Lower lobe of right lung (tissue), 2 donors: ENCODE measurements around the gene PLEKHA6. TPM values are rescaled to one million over a fixed set of nuclear protein-coding genes. Genes with fewer than 3 reads are reported as not detected.

Source experiments
- ATAC-seq, 2 donors: fragments of 200-7000 bp; cut with Tn5 transposase; one replicate each; pipeline ENCODE4 v1.9.1; 2020 to 2022; ENCODE audit warnings: mild to moderate bottlenecking in 2 of 2, moderate library complexity in 2 of 2
- DNase-seq: peaks from one replicate; pipeline ENCODE4 v3.0.0-alpha.2; 2020
- H3K27ac ChIP-seq: fragments of 200-600 bp; one replicate; pipeline ENCODE4 v1.8.0; 2022
- H3K27me3 ChIP-seq: fragments of 200-600 bp; one replicate; pipeline ENCODE4 v1.8.0; 2022; ENCODE audit warnings: low read depth
- H3K36me3 ChIP-seq: fragments of 200-600 bp; one replicate; pipeline ENCODE4 v1.8.0; 2022; ENCODE audit warnings: mild to moderate bottlenecking
- H3K4me1 ChIP-seq: fragments of 200-600 bp; one replicate; pipeline ENCODE4 v1.8.0; 2022
- H3K4me3 ChIP-seq: fragments of 200-600 bp; one replicate; pipeline ENCODE4 v1.8.0; 2022; ENCODE audit warnings: mild to moderate bottlenecking
- H3K9me3 ChIP-seq: fragments of 200-600 bp; one replicate; pipeline ENCODE4 v1.8.0; 2022
- CTCF ChIP-seq: fragments of 200-600 bp; IDR thresholded peaks from one replicate; pipeline ENCODE4 v1.8.0; 2022; ENCODE audit warnings: antibody characterized with exemption, mild to moderate bottlenecking
- intact Hi-C: fragments of 100-400 bp; cut with DNase I; formaldehyde crosslinking; loops from one replicate; pipeline ENCODE4 v1.11.0; 2022
- total RNA-seq: library from RNA; stranded (reverse); fragmentation: NEBNext Ultra II Directional; extraction: Animal tissue kit (Norgen Biotek cat#: 25700); gene quantifications from one replicate; pipeline ENCODE4 v1.2.1, GENCODE V29; 2021
- donor health status: DM: no; HTN: yes; CAD: no; lungs with severe emphysema.

The PLEKHA6 gene
- total RNA-seq, 1 donor from 2014 or later: 7.6 TPM

GRCh38 chr1:204263254-204263910, 96.3 kb downstream of the PLEKHA6 start:
- ATAC-seq (no peak), DNase-seq (no peak)
- no peaks in the 10 kb centered on the region for H3K27me3 ChIP-seq
- no peak overlapping the region for H3K4me3 ChIP-seq
- no peak for TF ChIP-seq CTCF
- H3K27ac ChIP-seq: no peak overlapping the region
- H3K9me3 ChIP-seq: no peaks in the 10 kb centered on the region
- peaks cover 5% of the 10 kb centered on the region for H3K4me1 ChIP-seq
- intact Hi-C loops: no loop called here
- H3K36me3 ChIP-seq: no peaks in the 10 kb centered on the region

- ATAC-seq: no peak
- Histone ChIP-seq H3K27ac (no peak overlapping the region), H3K36me3 (no peaks in the 10 kb centered on the region), H3K27me3 (no peaks in the 10 kb centered on the region), H3K4me3 (no peak overlapping the region), H3K4me1 (peaks cover 5% of the 10 kb centered on the region), H3K9me3 (no peaks in the 10 kb centered on the region)
- intact Hi-C loops: no loop called here
- DNase-seq: no peak
- no peak for TF ChIP-seq CTCF
Observed at GRCh38 chr1:204262506-204263253, 97.0 kb downstream of the PLEKHA6 start.

- no peaks in the 10 kb centered on the region for H3K36me3 ChIP-seq
- intact Hi-C loops: no loop called here
- no peak overlapping the region for H3K27ac ChIP-seq
- no peaks in the 10 kb centered on the region for H3K9me3 ChIP-seq
- no peak for TF ChIP-seq CTCF
- ATAC-seq: no peak
- no peak overlapping the region for H3K4me3 ChIP-seq
- H3K27me3 ChIP-seq: no peaks in the 10 kb centered on the region
- no peak for DNase-seq
- H3K4me1 ChIP-seq: peaks cover 5% of the 10 kb centered on the region
Observed at GRCh38 chr1:204261746-204262505, 97.8 kb downstream of the PLEKHA6 start.

GRCh38 chr1:204261266-204261665, 98.5 kb downstream of the PLEKHA6 start:
- no peak for ATAC-seq
- Histone ChIP-seq H3K27ac (no peak overlapping the region), H3K27me3 (no peaks in the 10 kb centered on the region), H3K9me3 (no peaks in the 10 kb centered on the region), H3K4me1 (peaks cover 4% of the 10 kb centered on the region), H3K36me3 (no peaks in the 10 kb centered on the region), H3K4me3 (no peak overlapping the region)
- intact Hi-C loops: no loop called here
- no peak for TF ChIP-seq CTCF
- DNase-seq: no peak

- H3K9me3 ChIP-seq: no peaks in the 10 kb centered on the region
- intact Hi-C loops: no loop called here
Observed at GRCh38 chr1:204260601-204261197, 99.0 kb downstream of the PLEKHA6 start.

More at GRCh38 chr1:204260601-204261197, 99.0 kb downstream of the PLEKHA6 start:
- ATAC-seq (no peak), DNase-seq (no peak)
- no peak for TF ChIP-seq CTCF
- H3K27ac ChIP-seq: no peak overlapping the region
- H3K4me1 ChIP-seq: no peaks in the 10 kb centered on the region
- no peak overlapping the region for H3K4me3 ChIP-seq
- no peaks in the 10 kb centered on the region for H3K27me3 ChIP-seq
- H3K36me3 ChIP-seq: no peaks in the 10 kb centered on the region
